Karpas-422 (cell line): ENCODE results near the gene NUAK2. TPM values are rescaled to one million over a fixed set of nuclear protein-coding genes. Genes with fewer than 3 reads are reported as not detected.
"Not testable (repeated sequence)": the region's sequence is repeated elsewhere in the genome, so short reads cannot be mapped to it uniquely, and the experiment has no call there.

ENCODE experiments used
- DNase-seq: peaks from one replicate; pipeline ENCODE4 v3.0.0-alpha.2; 2015
- H2AFZ ChIP-seq: fragments of 200-600 bp; sonication (generic); 2 replicates; pipeline ENCODE4 v1.6.1; 2014; ENCODE audit warnings: antibody characterized with exemption, low read length, mixed read lengths
- H3K27ac ChIP-seq: fragments of 200-600 bp; sonication (generic); 2 replicates; pipeline ENCODE4 v1.5.1; 2014; ENCODE audit warnings: mild to moderate bottlenecking, low read length, moderate library complexity
- H3K27me3 ChIP-seq: fragments of 200-600 bp; sonication (generic); 2 replicates; pipeline ENCODE4 v1.6.1; 2014; ENCODE audit warnings: low read length, mixed read lengths
- H3K36me3 ChIP-seq: fragments of 200-600 bp; sonication (generic); 2 replicates; pipeline ENCODE4 v1.6.1; 2014; ENCODE audit warnings: low read length, mixed read lengths; ENCODE audit not compliant: insufficient read depth
- H3K4me1 ChIP-seq: fragments of 200-600 bp; sonication (generic); 2 replicates; pipeline ENCODE4 v1.6.1; 2014; ENCODE audit warnings: mild to moderate bottlenecking, low read length, mixed read lengths
- H3K4me2 ChIP-seq: fragments of 200-600 bp; sonication (generic); 2 replicates; pipeline ENCODE4 v1.6.1; 2014; ENCODE audit warnings: low read length, low read depth, mild to moderate bottlenecking; ENCODE audit not compliant: poor library complexity, severe bottlenecking
- H3K4me3 ChIP-seq: fragments of 200-600 bp; sonication (generic); 2 replicates; pipeline ENCODE4 v1.5.1; 2014; ENCODE audit warnings: mild to moderate bottlenecking, antibody characterized with exemption, low read length, mixed read lengths
- H3K79me2 ChIP-seq: fragments of 200-600 bp; sonication (generic); 2 replicates; pipeline ENCODE4 v1.6.1; 2014; ENCODE audit warnings: mild to moderate bottlenecking, low read length, mixed read lengths
- H3K9ac ChIP-seq: fragments of 200-600 bp; sonication (generic); 2 replicates; pipeline ENCODE4 v1.6.0; 2014; ENCODE audit warnings: low read length
- H3K9me2 ChIP-seq: fragments of 200-600 bp; sonication (generic), shearing (Covaris generic); replicated peaks from 2 replicates; pipeline ENCODE4 v1.6.0; 2014; ENCODE audit warnings: mild to moderate bottlenecking, low read length, moderate library complexity; ENCODE audit not compliant: insufficient read depth
- H3K9me3 ChIP-seq: fragments of 300-700, 200-600 bp; sonication (generic); 2 replicates; pipeline ENCODE4 v1.6.1; 2014; ENCODE audit warnings: low read length, mixed read lengths
- H4K20me1 ChIP-seq: fragments of 200-600 bp; sonication (generic); 2 replicates; pipeline ENCODE4 v1.6.1; 2014; ENCODE audit warnings: mild to moderate bottlenecking, antibody characterized with exemption, low read length, low read depth; ENCODE audit not compliant: insufficient read depth
- total RNA-seq: library from RNA; depleted of rRNA; stranded (reverse); fragments of >200 nt; shearing (Covaris generic); gene quantifications from 2 replicates; pipeline ENCODE4 v1.2.3, GENCODE V29; 2014; ENCODE audit warnings: low replicate concordance

Gene NUAK2
- total RNA-seq, 1 experiment from 2014 or later: 1.4 TPM

GRCh38 chr1:205301205-205301821 lies 20.2 kb downstream of the NUAK2 start:
- peaks cover 24% of the 10 kb centered on the region for H3K4me1 ChIP-seq
- H3K9ac ChIP-seq: peak overlapping the region; percentile 39
- no peak overlapping the region; the same call in 1 of the 2 replicates for H2AFZ ChIP-seq
- no peaks in the 10 kb centered on the region for H3K79me2 ChIP-seq
- H3K27ac ChIP-seq: no peak overlapping the region
- peak overlapping the region; percentile 52 for H3K4me2 ChIP-seq
- DNase-seq: no peak
- H3K4me3 ChIP-seq: peak overlapping the region; percentile 35; the same call in 1 of the 2 replicates
- no peaks in the 10 kb centered on the region for H3K9me2 ChIP-seq
- H4K20me1 ChIP-seq: no peaks in the 10 kb centered on the region
- H3K9me3 ChIP-seq: no peaks in the 10 kb centered on the region
- no peaks in the 10 kb centered on the region for H3K27me3 ChIP-seq
- H3K36me3 ChIP-seq: no peaks in the 10 kb centered on the region

- H4K20me1 ChIP-seq: no peaks in the 10 kb centered on the region
- H3K9ac ChIP-seq: no peak overlapping the region
- no peaks in the 10 kb centered on the region for H3K36me3 ChIP-seq
- H3K4me2 ChIP-seq: no peak overlapping the region
- H3K27me3 ChIP-seq: no peaks in the 10 kb centered on the region
- H3K4me1 ChIP-seq: peaks cover 24% of the 10 kb centered on the region
- H3K27ac ChIP-seq: no peak overlapping the region
- H3K79me2 ChIP-seq: no peaks in the 10 kb centered on the region
- DNase-seq: no peak
- H3K4me3 ChIP-seq: no peak overlapping the region
- no peak overlapping the region for H2AFZ ChIP-seq
- no peaks in the 10 kb centered on the region for H3K9me2 ChIP-seq
- H3K9me3 ChIP-seq: no peaks in the 10 kb centered on the region
Measured at GRCh38 chr1:205300149-205300548, 21.4 kb downstream of the NUAK2 start.

GRCh38 chr1:205298191-205298994 lies 23.2 kb downstream of the NUAK2 start:
- H3K4me2 ChIP-seq: no peak overlapping the region
- no peak overlapping the region for H3K9ac ChIP-seq
- DNase-seq: no peak
- H3K9me3 ChIP-seq: no peaks in the 10 kb centered on the region
- H3K27me3 ChIP-seq: no peaks in the 10 kb centered on the region
- no peak overlapping the region for H2AFZ ChIP-seq
- H3K9me2 ChIP-seq: no peaks in the 10 kb centered on the region
- H3K79me2 ChIP-seq: no peaks in the 10 kb centered on the region
- H4K20me1 ChIP-seq: no peaks in the 10 kb centered on the region
- H3K4me3 ChIP-seq: no peak overlapping the region
- H3K4me1 ChIP-seq: peaks cover 24% of the 10 kb centered on the region
- H3K36me3 ChIP-seq: no peaks in the 10 kb centered on the region
- no peak overlapping the region for H3K27ac ChIP-seq

- not testable (repeated sequence) for DNase-seq, H3K9ac ChIP-seq, H3K27me3 ChIP-seq, H2AFZ ChIP-seq, H3K36me3 ChIP-seq, H3K79me2 ChIP-seq, H3K4me2 ChIP-seq, H3K9me3 ChIP-seq, H3K27ac ChIP-seq, H3K9me2 ChIP-seq, H3K4me3 ChIP-seq, H4K20me1 ChIP-seq
- peaks cover 24% of the 10 kb centered on the region for H3K4me1 ChIP-seq
Measured at GRCh38 chr1:205297546-205298177, 23.9 kb downstream of the NUAK2 start.

GRCh38 chr1:205296154-205296553 lies 25.4 kb downstream of the NUAK2 start:
- no peak overlapping the region for H3K4me3 ChIP-seq
- no peaks in the 10 kb centered on the region for H3K36me3 ChIP-seq
- H3K4me2 ChIP-seq: no peak overlapping the region
- no peak overlapping the region for H3K9ac ChIP-seq
- no peak overlapping the region for H3K27ac ChIP-seq
- no peaks in the 10 kb centered on the region for H3K9me3 ChIP-seq
- H4K20me1 ChIP-seq: no peaks in the 10 kb centered on the region
- H2AFZ ChIP-seq: no peak overlapping the region
- no peaks in the 10 kb centered on the region for H3K79me2 ChIP-seq
- H3K4me1 ChIP-seq: peaks cover 16% of the 10 kb centered on the region
- H3K27me3 ChIP-seq: no peaks in the 10 kb centered on the region
- no peak for DNase-seq
- H3K9me2 ChIP-seq: no peaks in the 10 kb centered on the region

GRCh38 chr1:205294934-205295333 lies 26.6 kb downstream of the NUAK2 start:
- Histone ChIP-seq H3K9ac (no peak overlapping the region), H3K4me2 (no peak overlapping the region)

GRCh38 chr1:205294175-205294917 lies 27.2 kb downstream of the NUAK2 start:
- H3K36me3 ChIP-seq: no peaks in the 10 kb centered on the region
- H3K27ac ChIP-seq: no peak overlapping the region
- H3K4me2 ChIP-seq: no peak overlapping the region
- DNase-seq: no peak
- H3K4me1 ChIP-seq: peaks cover 5% of the 10 kb centered on the region; the same call in 1 of the 2 replicates
- no peaks in the 10 kb centered on the region for H3K9me3 ChIP-seq
- H4K20me1 ChIP-seq: no peaks in the 10 kb centered on the region
- H3K79me2 ChIP-seq: no peaks in the 10 kb centered on the region
- H3K9me2 ChIP-seq: no peaks in the 10 kb centered on the region
- H3K4me3 ChIP-seq: no peak overlapping the region
- H3K9ac ChIP-seq: no peak overlapping the region
- no peak overlapping the region for H2AFZ ChIP-seq
- no peaks in the 10 kb centered on the region for H3K27me3 ChIP-seq

More at GRCh38 chr1:205294934-205295333, 26.6 kb downstream of the NUAK2 start:
- no peak overlapping the region for H3K4me3 ChIP-seq
- DNase-seq: no peak
- no peaks in the 10 kb centered on the region for H3K36me3 ChIP-seq
- no peak overlapping the region for H2AFZ ChIP-seq
- H3K9me3 ChIP-seq: no peaks in the 10 kb centered on the region
- no peaks in the 10 kb centered on the region for H3K27me3 ChIP-seq
- no peaks in the 10 kb centered on the region for H3K9me2 ChIP-seq
- H3K79me2 ChIP-seq: no peaks in the 10 kb centered on the region
- peaks cover 5% of the 10 kb centered on the region for H3K4me1 ChIP-seq
- no peaks in the 10 kb centered on the region for H4K20me1 ChIP-seq
- no peak overlapping the region for H3K27ac ChIP-seq
